Skeletal muscle cell (primary cell): ENCODE data around the gene RASGRF2.

ENCODE experiments used
- DNase-seq: peaks from one replicate; pipeline ENCODE4 v3.0.0-alpha.2; 2010; ENCODE audit warnings: low read depth
- H3K4me3 ChIP-seq: 2 replicates; pipeline ENCODE4 v1.5.1; 2011; ENCODE audit warnings: low read depth, mild to moderate bottlenecking, control low read depth, low read length, moderate library complexity

RASGRF2 gene

DNA sequence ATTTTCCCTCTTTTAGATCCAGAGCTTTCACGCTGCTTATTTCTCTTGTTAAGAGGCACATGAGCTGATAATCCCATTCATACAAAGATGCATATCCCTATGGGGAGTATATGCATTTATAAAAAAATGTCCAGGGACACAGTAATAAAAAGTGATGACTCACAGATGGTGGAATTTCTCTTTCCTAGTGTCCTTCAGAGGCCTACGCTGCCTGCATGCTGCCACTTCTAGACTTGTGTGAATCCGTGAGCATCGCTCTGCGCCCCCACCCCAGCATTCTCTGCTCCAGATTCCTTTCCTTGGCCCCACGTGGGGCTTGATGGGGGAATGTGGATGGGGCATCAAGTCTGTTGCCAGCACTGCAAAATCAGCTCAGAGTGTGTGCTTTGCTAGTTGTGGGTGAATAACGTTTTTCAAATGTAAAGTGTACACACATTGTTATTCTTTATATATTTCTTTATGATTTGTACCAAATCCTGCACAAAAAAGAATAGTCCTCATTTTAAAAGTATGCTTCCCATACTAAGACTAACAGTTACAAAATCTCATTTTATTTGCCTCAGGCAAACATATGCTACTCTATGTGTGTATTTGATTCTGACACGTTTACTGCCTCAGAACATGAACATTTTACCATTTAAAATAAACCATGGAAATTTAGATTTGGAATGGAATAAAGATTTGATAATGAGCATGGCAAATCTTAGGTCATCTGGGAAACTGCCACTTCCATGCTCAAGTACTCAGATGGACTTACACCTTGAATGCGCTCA is 22.4 kb upstream of the RASGRF2 start:
- H3K4me3 ChIP-seq: no peak overlapping the region
- peak; percentile 25 for DNase-seq

DNA sequence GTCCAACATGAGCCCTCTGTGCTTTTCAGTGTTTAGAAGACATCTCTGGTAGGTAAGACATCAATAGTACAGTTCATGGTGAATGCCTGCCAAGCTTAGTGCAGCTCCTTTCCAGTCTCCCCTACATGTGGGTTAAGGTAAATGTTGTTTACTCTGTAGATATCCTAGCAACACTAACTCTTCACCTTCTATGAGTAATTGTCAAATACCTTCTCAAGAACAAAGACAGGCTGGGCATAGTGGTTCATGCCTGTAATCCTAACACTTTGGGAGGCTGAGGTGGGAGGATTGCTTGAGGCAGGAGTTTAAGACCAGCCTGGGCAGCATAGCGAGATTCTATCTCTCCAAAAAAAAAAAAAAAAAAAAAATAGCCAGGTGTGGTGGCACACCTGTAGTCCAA is 18.7 kb upstream of the RASGRF2 start:
- no peak overlapping the region for H3K4me3 ChIP-seq
- DNase-seq: no peak

DNA sequence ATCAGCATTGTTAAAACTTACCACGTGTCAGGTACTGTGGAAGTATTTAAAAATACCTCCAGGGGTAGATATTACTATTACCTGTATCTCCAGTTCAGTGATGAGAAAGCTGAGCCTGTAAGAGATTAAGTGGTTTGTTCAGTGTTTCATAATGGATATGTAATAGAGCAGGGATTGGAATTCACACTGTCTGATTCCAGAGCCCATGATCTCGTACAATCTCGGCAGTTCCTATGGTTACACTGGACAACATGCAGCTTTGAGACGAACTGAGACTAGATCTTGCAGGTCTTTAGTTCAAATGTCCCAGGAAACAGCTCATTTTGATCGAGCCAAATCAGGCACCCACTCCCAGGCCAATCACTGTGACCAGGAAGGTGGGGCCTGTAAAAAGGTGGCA is 8.8 kb upstream of the RASGRF2 start:
- DNase-seq: no peak
- H3K4me3 ChIP-seq: no peak overlapping the region

DNA sequence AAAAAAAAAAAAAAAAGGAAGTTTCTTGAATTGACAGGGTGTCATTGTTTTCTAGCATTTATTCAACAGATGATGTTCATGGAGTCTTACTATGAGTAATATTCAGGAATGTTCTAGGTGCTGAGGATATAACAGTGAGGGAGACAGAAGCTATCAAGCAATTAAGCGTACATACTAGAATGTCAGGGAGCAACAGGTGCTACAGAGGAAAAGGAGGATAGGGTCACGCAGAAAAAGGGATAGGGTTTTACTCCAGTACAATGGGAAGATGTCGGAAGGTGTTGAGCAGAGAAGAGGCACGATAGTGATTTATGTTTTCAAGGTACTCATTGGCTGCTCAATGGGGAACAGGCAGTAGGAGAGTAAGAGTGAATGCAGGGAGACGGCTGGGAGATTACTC is 6.6 kb upstream of the RASGRF2 start:
- no peak for DNase-seq
- H3K4me3 ChIP-seq: no peak overlapping the region

DNA sequence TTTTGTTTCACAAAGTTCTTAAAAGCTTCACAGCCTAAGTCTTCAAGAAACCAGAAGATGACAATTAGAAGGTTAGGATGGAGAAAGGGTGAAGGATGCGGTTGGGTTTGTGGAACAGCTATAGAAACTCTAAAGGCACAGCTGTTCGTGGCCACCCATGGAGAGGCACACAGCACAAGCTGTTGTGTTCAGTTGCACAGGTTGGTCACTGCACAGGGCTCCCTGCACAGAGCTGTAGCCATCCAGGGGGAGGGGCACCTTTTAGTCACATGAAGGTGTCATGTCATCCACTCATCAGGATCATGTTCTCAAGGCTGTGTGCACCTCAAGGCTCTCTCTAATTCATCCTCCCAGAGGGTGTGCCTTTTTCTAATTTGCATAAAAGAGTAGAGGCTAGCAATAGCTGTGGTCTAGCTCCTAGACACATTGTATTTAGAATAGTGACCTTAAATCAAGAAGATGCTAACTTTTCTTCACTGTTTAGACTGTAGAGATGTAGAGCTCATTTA is 5.0 kb upstream of the RASGRF2 start:
- DNase-seq: no peak
- H3K4me3 ChIP-seq: no peak overlapping the region

DNA sequence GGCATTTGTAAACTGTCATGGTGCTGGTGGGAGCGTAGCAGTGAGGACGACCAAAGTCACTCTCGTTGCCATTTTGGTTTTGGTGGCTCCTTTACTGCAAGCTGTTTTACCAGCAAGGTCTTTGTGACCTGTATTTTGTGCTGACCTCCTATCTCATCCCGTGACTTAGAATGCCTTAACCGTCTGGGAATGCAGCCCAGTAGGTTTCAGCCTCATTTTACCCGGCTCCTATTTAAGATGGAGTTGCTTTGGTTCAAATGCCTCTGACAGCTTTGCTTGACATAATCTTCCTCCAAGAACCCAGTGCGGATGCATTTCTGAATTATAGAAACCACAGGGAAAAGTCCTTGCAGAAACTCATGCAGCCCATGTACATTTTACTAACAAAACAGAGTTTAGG is 3.9 kb upstream of the RASGRF2 start:
- no peak for DNase-seq
- no peak overlapping the region for H3K4me3 ChIP-seq

DNA sequence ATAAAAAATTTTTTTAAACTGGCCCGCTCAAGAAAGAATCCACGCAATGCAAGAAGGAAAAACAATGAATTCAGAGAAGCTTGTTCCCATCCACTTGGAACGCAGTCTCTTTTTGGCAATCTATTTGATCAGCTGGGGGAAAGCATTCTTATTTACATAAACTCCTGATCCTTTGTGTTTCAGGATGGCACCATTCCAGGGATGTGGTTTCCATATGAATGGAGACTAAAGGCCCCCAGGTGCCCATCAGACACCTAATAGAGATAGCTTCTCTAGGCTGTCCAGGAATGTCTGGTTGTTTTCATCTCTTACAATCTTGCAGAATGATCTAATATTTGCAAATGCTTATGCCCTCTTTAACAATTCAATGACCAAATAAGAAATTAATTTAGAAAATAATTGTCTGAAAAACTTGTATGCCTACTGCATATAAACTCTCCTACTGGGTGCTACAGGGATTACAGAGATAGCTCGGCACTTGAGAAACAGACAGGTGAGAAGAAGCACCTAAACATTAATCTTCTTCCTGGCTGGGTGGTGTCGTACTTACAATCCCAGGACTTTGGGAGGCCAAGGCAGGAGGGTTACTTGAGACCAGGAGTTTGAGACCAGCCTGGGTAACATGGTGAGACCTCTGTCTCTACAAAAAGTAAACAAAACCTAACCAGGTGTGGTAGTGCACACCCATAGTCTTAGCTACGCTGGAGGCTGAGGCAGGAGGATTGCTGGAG is 3.0 kb upstream of the RASGRF2 start:
- H3K4me3 ChIP-seq: no peak overlapping the region
- DNase-seq: no peak

DNA sequence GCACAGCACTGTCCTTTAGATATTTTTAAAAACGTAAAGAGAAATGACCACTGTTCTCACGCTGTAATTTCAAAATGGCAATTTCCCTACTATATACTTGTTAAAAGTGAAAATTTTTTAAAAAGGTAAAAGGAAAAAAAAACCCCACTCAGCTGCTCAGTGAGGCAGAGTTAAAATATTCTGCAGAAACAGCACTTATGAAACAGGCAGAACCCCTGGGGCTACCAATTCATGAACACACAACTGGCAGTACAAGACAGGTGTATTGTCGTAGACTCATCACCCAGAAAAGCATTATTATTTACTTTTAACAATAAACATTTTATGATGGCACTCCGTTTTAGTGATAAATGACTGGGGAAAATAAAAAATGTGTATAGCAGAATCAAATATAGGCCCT is 1.5 kb upstream of the RASGRF2 start:
- DNase-seq: no peak
- H3K4me3 ChIP-seq: no peak overlapping the region

DNA sequence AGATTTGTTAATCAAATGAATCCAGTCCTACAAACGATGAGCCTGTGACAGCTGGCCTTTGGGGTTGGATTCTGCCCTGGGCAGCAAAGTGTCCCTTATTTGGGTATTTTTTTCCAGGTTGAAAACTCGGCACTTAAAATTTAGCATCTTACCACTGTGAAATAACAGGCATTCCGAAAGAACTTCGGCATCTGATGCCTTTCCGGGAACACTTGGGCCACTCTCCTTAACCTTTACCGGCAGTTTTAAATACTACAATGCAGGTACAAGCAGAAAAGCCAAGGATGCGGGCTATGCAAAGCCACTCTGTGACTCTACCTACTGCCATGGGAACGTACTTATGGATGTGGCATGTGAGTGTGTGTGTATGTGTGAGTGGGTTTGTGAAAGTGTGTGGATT is 1.0 kb upstream of the RASGRF2 start:
- no peak for DNase-seq
- H3K4me3 ChIP-seq: no peak overlapping the region

DNA sequence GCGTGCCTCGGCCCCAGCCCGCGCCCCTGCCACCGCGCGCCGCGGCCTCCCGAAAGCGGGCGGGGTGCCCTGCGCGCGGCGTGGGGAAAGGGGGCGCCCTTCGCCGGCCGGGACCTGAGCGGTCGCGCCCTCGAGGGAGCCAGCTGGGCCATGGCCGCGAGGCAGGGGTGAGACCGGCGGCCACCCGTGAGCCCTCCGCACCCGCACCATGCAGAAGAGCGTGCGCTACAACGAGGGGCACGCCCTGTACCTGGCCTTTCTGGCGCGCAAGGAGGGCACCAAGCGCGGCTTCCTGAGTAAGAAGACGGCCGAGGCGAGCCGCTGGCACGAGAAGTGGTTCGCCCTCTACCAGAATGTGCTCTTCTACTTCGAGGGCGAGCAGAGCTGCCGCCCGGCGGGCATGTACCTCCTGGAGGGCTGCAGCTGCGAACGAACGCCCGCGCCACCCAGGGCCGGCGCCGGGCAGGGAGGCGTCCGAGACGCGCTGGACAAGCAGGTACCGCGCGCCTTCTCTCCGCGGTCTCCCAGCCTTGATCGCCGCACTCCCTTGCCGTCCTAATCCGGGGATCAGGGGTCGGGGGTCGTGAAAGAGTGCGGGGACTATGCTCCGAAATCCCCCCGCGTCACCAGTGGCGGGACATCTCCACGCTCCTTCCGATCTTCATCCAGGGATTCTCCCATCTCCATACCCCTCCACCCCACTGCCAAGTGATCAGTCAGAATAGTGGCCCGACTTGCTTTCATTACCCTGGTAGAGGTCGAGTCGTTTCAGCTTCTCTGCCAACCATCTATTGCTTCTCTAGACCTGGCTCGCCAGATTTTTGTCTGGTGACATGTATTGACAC is 590 bp downstream of the RASGRF2 start:
- no peak for DNase-seq
- H3K4me3 ChIP-seq: peak overlapping the region; percentile 42

DNA sequence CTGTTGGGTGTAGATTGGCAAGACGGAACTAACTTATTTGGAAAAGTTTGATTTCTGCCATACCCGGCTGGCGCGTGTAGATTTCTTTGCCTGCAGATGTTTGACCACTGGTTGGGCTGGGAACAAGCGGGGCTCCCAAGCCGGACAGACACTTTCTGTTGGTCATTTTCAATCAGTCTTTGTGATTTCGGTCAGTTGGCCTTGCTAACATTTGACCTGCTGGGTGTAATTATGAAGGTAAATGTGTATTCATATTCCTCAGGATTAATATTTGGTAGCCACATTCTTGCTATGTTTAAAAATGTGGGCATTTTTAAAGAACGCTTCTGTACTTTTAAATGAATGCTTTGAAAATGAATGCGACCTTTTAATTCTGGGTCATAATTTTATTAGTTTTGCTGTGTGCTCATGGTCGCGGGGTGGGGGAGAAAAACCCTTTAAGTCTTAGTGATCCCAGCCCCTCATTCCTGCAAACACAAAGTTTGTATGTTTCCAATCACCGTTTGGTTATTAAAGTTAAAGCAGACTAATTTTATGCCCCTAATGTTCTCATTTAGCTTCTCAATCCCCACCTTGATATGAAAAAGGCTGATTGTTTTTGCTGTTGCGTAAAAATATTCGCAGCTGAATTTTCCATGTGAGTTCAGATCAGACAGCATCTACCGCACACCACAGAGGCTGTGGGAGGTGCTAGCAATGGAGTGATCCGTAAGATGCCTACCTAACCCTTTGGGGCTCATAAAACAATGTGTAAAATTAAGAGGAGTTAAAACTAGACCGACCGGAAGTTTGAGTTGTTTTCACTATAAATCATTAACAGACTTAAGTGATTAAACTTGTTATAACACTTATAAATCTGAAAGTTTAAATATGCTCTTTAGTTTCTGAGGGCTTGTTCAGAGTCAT is 1.5 kb downstream of the RASGRF2 start:
- no peak for DNase-seq
- H3K4me3 ChIP-seq: peak overlapping the region; percentile 42

DNA sequence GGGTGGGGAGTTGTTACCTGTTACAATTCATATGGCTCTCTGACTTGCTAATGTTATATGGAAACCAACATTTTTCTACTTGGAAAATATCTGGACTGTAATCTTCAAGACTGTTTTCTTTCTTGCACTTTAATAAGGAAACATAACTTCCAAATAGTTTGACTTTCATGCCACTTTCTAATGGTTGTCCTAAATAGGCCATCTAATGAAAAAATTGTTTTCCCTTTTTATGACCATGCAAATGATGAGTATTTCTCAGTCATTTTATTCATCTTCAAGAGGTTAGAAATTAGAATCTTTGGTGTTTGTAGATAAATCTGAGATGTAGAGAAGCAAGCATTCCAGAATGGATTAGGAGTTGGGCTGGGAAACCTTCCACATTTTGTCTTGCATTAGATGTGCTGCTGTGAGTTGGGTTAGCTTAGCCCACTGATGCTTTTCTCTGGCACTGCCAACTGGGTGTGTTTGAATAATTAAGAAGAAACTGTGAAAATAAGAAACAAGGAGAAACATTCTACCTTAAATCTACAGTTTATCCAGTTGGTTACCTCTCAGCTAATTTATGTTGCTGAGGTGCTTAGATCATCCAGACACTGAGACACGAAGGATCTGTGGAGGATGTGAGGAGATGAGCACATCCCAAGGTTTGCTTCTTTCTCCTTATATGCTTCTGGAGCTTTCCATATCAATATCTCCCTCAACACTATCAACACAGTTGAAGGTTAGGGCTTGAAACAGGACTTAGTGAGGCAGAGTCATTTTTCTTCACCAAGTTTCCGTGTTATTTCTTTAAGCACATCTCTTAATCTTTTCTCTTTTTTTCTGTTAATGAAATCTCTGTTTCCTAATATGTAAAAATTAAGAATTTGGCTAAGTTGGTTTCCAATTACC is 2.7 kb downstream of the RASGRF2 start:
- no peak overlapping the region for H3K4me3 ChIP-seq
- DNase-seq: no peak

DNA sequence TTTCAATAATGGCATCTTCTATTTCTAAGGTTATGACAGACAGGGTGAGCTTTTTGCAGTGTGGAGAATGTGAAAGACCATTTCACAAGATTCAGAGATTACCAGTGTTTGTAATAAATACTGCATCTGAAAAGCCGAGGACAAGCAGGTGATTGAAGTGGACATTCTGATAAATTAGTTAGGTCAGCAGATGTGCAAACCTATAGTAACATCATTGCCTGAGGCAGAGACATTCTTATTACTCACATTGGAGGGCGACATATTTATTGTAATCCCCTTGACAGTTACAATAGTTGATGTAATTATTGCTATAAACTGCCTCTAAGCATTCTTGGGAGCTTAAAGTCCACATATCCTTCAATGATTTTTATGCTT is 3.3 kb downstream of the RASGRF2 start:
- DNase-seq: no peak
- no peak overlapping the region for H3K4me3 ChIP-seq

DNA sequence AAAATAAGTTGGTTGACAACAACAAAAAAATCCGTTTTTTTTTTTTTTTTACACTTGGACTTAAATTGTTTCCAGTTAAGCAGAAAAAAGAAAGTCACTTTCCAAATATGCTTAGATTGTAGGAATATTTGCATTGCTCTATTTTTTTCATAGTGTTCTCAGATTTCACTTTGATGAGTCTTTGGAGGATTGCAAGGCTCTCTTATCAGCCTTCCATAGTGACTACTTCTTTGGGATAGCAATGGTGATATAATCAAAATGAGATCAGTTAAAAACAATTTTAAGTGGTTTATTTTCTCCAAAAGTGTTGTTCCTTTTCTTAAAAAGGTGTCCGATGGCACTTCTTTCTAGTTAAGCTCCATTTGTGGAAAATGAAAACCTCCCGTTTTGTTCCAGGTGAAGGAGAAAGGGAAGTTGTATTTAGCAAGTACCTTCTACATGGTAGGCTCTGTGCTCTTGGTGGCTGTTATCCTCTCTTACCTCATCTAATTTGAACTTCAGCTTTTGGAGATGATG is 3.9 kb downstream of the RASGRF2 start:
- H3K4me3 ChIP-seq: no peak overlapping the region
- DNase-seq: no peak

DNA sequence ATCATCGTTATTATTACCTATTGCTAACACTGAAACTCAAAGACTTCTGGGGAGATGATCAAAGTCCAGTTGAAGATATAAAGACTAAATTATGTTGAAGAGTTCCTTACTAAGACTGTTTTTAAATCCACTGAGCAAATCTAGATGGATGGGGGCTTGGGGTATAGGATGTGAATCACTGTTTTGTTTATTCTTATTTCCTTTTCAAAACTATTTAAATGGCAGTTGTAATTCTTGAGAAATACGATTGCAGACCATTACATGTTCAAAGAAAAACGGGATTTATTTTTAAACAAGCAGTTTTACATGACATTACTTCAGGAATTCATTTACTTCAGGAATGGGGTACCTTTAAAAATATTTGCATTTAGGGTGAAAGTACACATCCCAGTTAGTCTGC is 4.3 kb downstream of the RASGRF2 start:
- H3K4me3 ChIP-seq: no peak overlapping the region
- no peak for DNase-seq

DNA sequence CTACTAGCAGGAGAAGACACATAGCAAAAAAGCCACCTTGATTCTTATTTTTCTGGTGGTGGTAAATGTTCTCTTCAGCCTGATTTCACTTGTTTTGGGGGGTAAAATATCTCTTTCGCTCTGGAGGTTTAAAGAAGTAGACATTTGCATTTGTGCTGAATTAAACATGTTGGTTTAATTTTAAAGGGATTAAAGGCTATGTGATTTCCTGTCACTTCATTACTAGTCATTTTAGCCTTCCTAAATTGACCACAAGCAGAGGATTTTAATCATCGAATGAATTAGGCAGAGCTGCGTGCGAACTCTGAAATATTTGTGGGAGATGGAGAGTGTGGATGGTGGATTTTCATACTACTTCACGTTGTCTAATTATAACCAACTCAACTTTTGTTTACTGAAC is 4.8 kb downstream of the RASGRF2 start:
- no peak overlapping the region for H3K4me3 ChIP-seq
- DNase-seq: no peak

DNA sequence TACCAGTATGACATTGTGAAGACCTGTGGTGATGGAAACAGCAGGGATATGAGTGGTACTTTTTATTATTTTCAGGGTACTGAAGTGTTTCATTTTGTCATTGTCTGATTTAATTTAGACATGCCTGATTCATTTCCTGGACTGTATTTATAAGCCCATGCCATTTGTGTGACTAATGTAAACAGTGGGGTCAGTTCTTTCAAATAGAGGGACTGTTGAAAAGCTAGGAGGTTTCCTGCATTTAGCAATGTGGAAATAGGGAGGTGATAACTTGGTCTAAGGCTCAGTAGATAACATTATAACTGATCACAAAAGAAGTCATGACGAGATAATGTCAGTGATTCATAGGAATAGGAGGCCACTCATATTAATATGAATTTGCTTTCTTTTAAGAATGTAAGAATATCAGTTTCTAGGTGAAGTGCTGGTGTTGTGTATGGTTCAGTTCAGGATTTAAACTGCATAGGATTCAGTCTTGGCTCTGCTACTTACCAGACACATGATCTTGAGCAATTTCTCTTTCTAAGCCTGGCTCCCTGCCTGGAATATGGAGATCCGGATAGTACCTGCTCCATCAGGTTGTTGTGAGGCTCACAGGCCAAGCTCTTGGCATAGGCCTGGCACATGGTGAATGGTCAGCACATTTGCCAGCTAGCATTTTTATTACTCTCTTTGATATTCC is 7.5 kb downstream of the RASGRF2 start:
- DNase-seq: peak; percentile 39

DNA sequence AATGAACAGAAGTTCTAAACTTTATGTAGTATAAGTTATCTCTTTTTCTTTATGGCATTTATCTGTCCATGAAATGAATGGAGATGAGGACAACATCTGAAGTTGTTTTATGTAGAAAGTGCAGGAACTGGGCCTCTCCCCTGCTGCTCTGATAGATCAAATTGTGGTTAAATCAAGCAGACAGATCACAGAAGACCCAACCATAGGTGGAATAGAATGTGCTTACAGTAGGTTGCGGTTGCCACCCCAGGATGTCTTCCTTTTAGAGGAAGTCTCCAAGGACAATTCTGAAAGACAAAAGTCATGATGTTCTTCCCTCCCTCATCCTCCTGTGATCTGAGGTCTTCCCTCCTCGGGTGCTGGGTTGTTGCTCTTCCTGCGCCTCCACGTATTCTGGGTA is 12.9 kb downstream of the RASGRF2 start:
- no peak for DNase-seq

More for the DNA sequence above, 7.5 kb downstream of the RASGRF2 start:
- H3K4me3 ChIP-seq: no peak overlapping the region

More for the DNA sequence above, 12.9 kb downstream of the RASGRF2 start:
- H3K4me3 ChIP-seq: no peak overlapping the region
